HG02938 (cell line): ENCODE data around the gene CCDC144A.
"Not testable (repeated sequence)": the region's sequence is repeated elsewhere in the genome, so short reads cannot be mapped to it uniquely, and the experiment has no call there.

ENCODE experiments used
- ATAC-seq: cut with Tn5 transposase; IDR thresholded peaks from one replicate; pipeline ENCODE4 v1.9.1; 2021; ENCODE audit warnings: mild to moderate bottlenecking, moderate library complexity; ENCODE audit not compliant: unreplicated experiment

The CCDC144A gene

DNA sequence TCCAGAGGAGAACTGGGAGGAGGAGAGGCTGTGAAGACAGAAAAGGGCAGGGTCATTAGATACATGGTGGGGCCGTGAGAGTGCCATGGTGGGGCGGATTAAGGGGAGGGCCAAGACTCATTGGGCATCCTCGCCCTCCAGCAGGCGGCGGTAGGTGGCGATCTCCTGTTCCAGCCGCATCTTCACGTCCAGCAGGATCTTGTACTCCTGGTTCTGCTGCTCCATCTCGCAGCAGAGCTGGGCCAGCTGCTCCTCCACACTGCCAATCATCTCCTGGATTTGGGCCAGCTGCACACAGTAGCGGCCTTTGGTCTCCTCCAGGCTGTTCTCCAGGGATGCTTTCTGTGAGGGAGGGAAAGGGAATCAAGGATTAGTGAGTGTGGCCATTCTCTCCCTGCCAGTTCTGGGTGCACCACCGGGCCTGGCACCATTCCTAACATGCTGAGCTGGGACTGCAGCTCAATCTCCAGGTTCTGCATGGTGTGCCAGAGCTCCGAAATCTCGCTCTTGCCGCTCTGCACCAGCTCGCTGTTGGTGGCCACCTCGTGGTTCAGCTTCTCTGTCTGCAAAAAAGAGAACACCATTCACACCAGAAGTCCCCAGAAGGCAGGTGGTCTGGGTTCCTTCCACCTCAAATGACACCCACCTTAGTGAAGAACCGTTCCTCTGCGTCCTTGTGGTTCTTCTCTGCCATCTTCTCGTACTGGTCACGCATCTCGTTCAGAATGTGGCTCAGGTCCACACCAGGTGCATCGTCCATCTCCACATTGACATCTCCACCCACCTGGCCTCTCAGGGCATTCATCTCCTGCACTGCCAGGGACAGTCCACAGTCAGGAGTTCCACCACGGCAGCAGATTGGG lies 129.0 kb downstream of the CCDC144A start:
- no peak for ATAC-seq

DNA sequence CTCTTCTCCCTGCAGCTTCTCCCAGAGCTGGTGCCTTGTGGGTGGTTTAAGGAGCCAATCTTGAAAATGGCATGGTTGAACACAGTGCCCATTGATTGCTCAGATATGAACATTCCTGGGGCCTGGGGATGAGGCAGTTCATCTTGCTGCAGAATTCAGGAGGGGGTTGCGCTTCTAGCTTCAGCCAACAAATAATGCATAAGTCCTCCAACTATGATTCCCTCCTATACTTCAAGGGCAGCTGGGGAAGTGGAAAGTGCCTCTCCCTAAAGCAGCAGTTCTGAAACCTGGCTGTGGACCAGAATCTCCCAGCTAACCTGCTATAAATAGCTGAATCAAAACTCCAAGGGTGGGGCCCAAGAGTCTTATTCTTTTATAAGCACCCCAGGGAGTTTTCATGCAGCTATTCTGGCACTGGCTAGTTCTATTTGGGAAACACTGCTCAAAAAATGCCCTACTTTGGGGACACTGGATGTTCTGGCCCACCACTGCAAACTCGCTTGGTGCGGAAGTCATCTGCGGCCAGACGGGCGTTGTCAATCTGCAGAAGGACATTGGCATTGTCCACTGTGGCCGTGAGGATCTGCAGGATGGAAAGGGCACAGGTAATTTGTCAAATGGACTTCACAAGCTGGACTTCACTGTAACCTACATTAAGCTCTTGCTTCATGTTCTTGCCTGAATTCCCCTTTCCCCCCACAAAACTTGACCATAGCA lies 130.3 kb downstream of the CCDC144A start:
- no peak for ATAC-seq

GRCh38 chr17:16820979-16821543 lies 131.0 kb downstream of the CCDC144A start:
- ATAC-seq: no peak

DNA sequence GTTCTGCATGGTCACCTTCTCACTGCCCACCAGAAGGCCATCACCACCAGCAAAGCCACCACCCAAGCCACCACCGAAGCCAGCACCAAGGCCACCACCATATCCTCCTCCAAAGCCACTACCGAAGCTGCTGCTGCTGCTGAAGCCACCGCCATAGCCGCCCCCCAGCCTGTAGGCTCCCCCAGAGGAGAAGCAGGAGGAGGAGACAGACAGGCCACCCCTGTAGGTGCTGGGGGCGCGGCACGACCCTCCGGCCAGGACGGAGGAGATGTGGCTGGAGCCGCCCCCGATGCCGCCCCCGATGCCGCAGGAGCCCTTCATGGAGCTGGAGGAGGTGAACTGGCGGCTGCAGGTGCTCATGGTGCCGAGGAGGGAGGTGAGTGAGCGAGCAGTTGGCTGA lies 132.1 kb downstream of the CCDC144A start:
- not testable (repeated sequence) for ATAC-seq

DNA sequence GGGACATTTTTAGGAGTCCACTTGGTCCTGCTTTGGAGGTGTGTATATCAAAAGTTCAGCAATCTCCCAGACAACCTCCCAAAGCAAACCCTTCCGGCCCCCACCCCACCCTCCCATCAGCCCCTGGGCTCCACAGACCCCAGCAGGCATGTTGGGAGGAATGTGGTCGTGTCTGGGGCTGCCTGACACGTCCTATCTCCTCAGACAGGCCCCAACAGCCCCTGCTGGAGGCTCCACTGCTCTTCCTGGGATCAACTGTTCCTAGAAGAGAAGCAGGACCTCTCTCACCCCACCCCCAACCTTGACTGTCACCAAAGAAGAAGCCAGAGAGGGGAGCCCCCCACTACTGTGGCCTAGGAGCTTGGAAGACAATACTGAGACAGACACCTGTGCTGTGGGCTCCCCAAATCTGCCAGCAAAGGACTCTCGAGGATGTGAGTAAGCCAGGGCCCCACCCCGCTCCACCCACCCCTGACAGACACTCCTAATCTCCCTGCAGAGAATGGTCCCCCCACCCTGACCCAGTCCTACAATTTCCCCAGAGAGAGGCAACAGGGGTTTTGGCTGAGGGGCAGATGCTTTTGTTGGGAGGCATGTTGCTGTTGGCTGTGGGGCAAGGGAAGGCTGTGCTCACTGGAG lies 133.8 kb downstream of the CCDC144A start:
- not testable (repeated sequence) for ATAC-seq
